HCT116 (cell line): ENCODE measurements around the gene PRPF19. TPM values are rescaled to one million over a fixed set of nuclear protein-coding genes. Genes with fewer than 3 reads are reported as not detected.

Experiments used
- ATAC-seq: fragments of 200-7000 bp; cut with Tn5 transposase; 2 replicates; pipeline ENCODE4 v1.9.1; 2020; ENCODE audit warnings: mild to moderate bottlenecking, moderate library complexity
- BruUV-seq: library from RNA; stranded (reverse); fragments of 400-500 nt; replicated peaks from 2 replicates; lab custom pipeline; 2021; lab: Mats Ljungman, UMichigan
- CTCF ChIA-PET: fragments of 300-600 bp; sonication (Branson Sonifier 250); formaldehyde crosslinking; loops from one replicate; lab custom pipeline; 2021; ENCODE audit warnings: antibody characterized with exemption; lab: Charles Lee
- POLR2A ChIA-PET: fragments of 300-600, 350-600 bp; sonication (Branson Sonifier 250); formaldehyde crosslinking; loops from one replicate; lab custom pipeline; 2021; ENCODE audit warnings: antibody characterized with exemption; lab: Charles Lee
- RAD21 ChIA-PET, 2 experiments: fragments of 300-600 bp; sonication (Branson Sonifier 250); formaldehyde crosslinking; loops; one replicate each; lab custom pipeline; 2023; ENCODE audit warnings: low total read pairs in 2 of 2; ENCODE audit not compliant: uncharacterized antibody in 2 of 2, unreplicated experiment in 2 of 2, low non-redundant PET in 1 of 2; lab: Charles Lee
- DNase-seq: peaks from one replicate; pipeline ENCODE4 v3.0.0-alpha.2; 2010; ENCODE audit warnings: low read depth, low spot score
- H2AFZ ChIP-seq: fragments of 200-600 bp; shearing (Covaris generic), sonication (generic); 2 replicates; pipeline ENCODE4 v1.6.1; 2017; ENCODE audit warnings: low read depth, mixed run types, mixed read lengths, antibody characterized with exemption, low read length; ENCODE audit not compliant: poor library complexity, severe bottlenecking
- H3K27ac ChIP-seq: 2 replicates; pipeline ENCODE4 v1.5.1; 2012; ENCODE audit warnings: low read depth, low read length
- H3K27me3 ChIP-seq: fragments of 200-600 bp; sonication (generic); 2 replicates; pipeline ENCODE4 v1.6.1; 2016; ENCODE audit warnings: mixed run types, low read length, mixed read lengths; ENCODE audit not compliant: insufficient read depth
- H3K36me3 ChIP-seq, 2 experiments: fragments of 200-500 bp in 1 of 2; fragments of 200-600 bp in 1 of 2; sonication (Bioruptor generic) in 1 of 2; sonication (generic) in 1 of 2; 2 replicates each; pipeline versions ENCODE4 v1.5.1 to v1.6.1; 2014 to 2016; ENCODE audit warnings: low read length in 2 of 2, inconsistent platforms in 1 of 2, mixed read lengths in 1 of 2, mixed run types in 1 of 2; ENCODE audit not compliant: insufficient read depth in 2 of 2, control insufficient read depth in 1 of 2
- H3K4me1 ChIP-seq, 2 experiments: fragments of 200-600 bp in 1 of 2; sonication (generic) in 1 of 2; 2 replicates each; pipeline versions ENCODE4 v1.5.1 to v1.6.1; 2012 to 2017; ENCODE audit warnings: low read length in 2 of 2, inconsistent platforms in 1 of 2, mild to moderate bottlenecking in 1 of 2, mixed read lengths in 1 of 2, mixed run types in 1 of 2, moderate library complexity in 1 of 2; ENCODE audit not compliant: insufficient read depth in 2 of 2, control insufficient read depth in 1 of 2
- H3K4me2 ChIP-seq: fragments of 200-600 bp; sonication (generic); 2 replicates; pipeline ENCODE4 v1.6.1; 2017; ENCODE audit warnings: mixed run types, low read length, mixed read lengths
- H3K4me3 ChIP-seq, 2 experiments: fragments of 200-600 bp in 1 of 2; sonication (generic) in 1 of 2; replicated peaks in 1 of 2; 2 replicates each; pipeline ENCODE4 v1.5.1; 2011 to 2016; ENCODE audit warnings: low read length in 2 of 2, control low read depth in 1 of 2, low read depth in 1 of 2, mild to moderate bottlenecking in 1 of 2, mixed read lengths in 1 of 2, mixed run types in 1 of 2
- H3K79me2 ChIP-seq: fragments of 200-600 bp; sonication (generic); 2 replicates; pipeline ENCODE4 v1.6.1; 2017; ENCODE audit warnings: mild to moderate bottlenecking, mixed run types, low read length, moderate library complexity, mixed read lengths; ENCODE audit not compliant: insufficient read depth
- H3K9ac ChIP-seq: fragments of 200-600 bp; sonication (generic); 2 replicates; pipeline ENCODE4 v1.6.1; 2016; ENCODE audit warnings: low read length, mixed read lengths
- H3K9me2 ChIP-seq: fragments of 200-600 bp; sonication (generic), shearing (Covaris generic); 2 replicates; pipeline ENCODE4 v1.6.1; 2017; ENCODE audit warnings: mixed run types, mild to moderate bottlenecking, moderate library complexity; ENCODE audit not compliant: insufficient read depth
- H3K9me3 ChIP-seq, 2 experiments: fragments of 200-500 bp in 1 of 2; fragments of 200-600 bp in 1 of 2; sonication (Bioruptor generic) in 1 of 2; sonication (generic) in 1 of 2; 2 replicates each; pipeline ENCODE4 v1.6.1; 2014 to 2017; ENCODE audit warnings: low read length in 2 of 2, mixed read lengths in 2 of 2, inconsistent platforms in 1 of 2, low read depth in 1 of 2, mild to moderate bottlenecking in 1 of 2, mixed run types in 1 of 2, moderate library complexity in 1 of 2; ENCODE audit not compliant: control insufficient read depth in 1 of 2, insufficient read depth in 1 of 2
- H4K20me1 ChIP-seq: fragments of 200-600 bp; sonication (generic), shearing (Covaris generic); 2 replicates; pipeline ENCODE4 v1.6.1; 2017; ENCODE audit warnings: mixed run types, mild to moderate bottlenecking, moderate library complexity; ENCODE audit not compliant: insufficient read depth
- CBX3 ChIP-seq: IDR thresholded peaks from 2 replicates; pipeline ENCODE4 v1.6.1; 2012; ENCODE audit warnings: low read depth
- CEBPB ChIP-seq: IDR thresholded peaks from 2 replicates; pipeline ENCODE4 v1.6.1; 2012; ENCODE audit warnings: low read depth
- EGR1 ChIP-seq: IDR thresholded peaks from 2 replicates; pipeline ENCODE4 v1.6.1; 2012; ENCODE audit warnings: low read depth
- ELF1 ChIP-seq: IDR thresholded peaks from 2 replicates; pipeline ENCODE4 v1.6.1; 2012; ENCODE audit warnings: low read depth, borderline replicate concordance
- EZH2 ChIP-seq: fragments of 200-600 bp; sonication (generic); IDR thresholded peaks from 2 replicates; pipeline ENCODE4 v1.6.1; 2017; ENCODE audit warnings: antibody characterized with exemption, mixed run types
- EZH2phosphoT487 ChIP-seq: fragments of 200-600 bp; IDR thresholded peaks from 2 replicates; pipeline ENCODE4 v1.6.1; 2018; ENCODE audit warnings: antibody characterized with exemption, borderline replicate concordance
- JUND ChIP-seq: IDR thresholded peaks from 2 replicates; pipeline ENCODE4 v1.6.1; 2012
- MAX ChIP-seq: IDR thresholded peaks from 2 replicates; pipeline ENCODE4 v1.6.1; 2012
- POLR2A ChIP-seq: IDR thresholded peaks from 2 replicates; pipeline ENCODE4 v1.7.0; 2011; ENCODE audit warnings: borderline replicate concordance; ENCODE audit not compliant: insufficient read depth, insufficient read length; ENCODE audit errors: extremely low read depth
- RAD21 ChIP-seq: IDR thresholded peaks from 2 replicates; pipeline ENCODE4 v1.6.1; 2012; ENCODE audit warnings: low read depth, mild to moderate bottlenecking
- REST ChIP-seq: IDR thresholded peaks from 2 replicates; pipeline ENCODE4 v1.6.1; 2012; ENCODE audit warnings: low read depth
- SIN3A ChIP-seq: IDR thresholded peaks from 2 replicates; pipeline ENCODE4 v1.6.1; 2012; ENCODE audit warnings: low read depth
- YY1 ChIP-seq: IDR thresholded peaks from 2 replicates; pipeline ENCODE4 v1.6.1; 2011; ENCODE audit warnings: low read length, low read depth, moderate library complexity, mild to moderate bottlenecking; ENCODE audit not compliant: insufficient replicate concordance; ENCODE audit errors: extremely low read depth
- ZNF274 ChIP-seq: fragments of 200-500 bp; sonication (Bioruptor generic); IDR thresholded peaks from 2 replicates; pipeline ENCODE4 v1.6.1; 2014; ENCODE audit warnings: mild to moderate bottlenecking, low read depth, low read length, inconsistent platforms
- intact Hi-C: fragments of 100-400 bp; cut with micrococcal nuclease; formaldehyde crosslinking; loops from 2 replicates; pipeline ENCODE4 v1.10.0; 2022
- total RNA-seq: library from RNA; stranded (reverse); gene quantifications from one replicate; pipeline ENCODE4 v1.2.1, GENCODE V29; 2021; ENCODE audit not compliant: unreplicated experiment
- TF ChIP-seq, protein P1 (sequence below): IDR thresholded peaks from 2 replicates; pipeline ENCODE4 v1.6.1; 2011; ENCODE audit warnings: mild to moderate bottlenecking, low read length, moderate library complexity; ENCODE audit not compliant: insufficient replicate concordance; ENCODE audit errors: extremely low read depth
- TF ChIP-seq, protein P2 (sequence below): IDR thresholded peaks from 2 replicates; pipeline ENCODE4 v1.6.1; 2012

Gene PRPF19
- total RNA-seq, 1 experiment from 2014 or later = 156 TPM

- TF ChIP-seq, protein P1, sequence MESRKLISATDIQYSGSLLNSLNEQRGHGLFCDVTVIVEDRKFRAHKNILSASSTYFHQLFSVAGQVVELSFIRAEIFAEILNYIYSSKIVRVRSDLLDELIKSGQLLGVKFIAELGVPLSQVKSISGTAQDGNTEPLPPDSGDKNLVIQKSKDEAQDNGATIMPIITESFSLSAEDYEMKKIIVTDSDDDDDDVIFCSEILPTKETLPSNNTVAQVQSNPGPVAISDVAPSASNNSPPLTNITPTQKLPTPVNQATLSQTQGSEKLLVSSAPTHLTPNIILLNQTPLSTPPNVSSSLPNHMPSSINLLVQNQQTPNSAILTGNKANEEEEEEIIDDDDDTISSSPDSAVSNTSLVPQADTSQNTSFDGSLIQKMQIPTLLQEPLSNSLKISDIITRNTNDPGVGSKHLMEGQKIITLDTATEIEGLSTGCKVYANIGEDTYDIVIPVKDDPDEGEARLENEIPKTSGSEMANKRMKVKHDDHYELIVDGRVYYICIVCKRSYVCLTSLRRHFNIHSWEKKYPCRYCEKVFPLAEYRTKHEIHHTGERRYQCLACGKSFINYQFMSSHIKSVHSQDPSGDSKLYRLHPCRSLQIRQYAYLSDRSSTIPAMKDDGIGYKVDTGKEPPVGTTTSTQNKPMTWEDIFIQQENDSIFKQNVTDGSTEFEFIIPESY = no peak
- TF ChIP-seq JUND = no peak
Measured at GRCh38 chr11:60890696-60891095, 15.7 kb downstream of the PRPF19 start (continued).

DNA sequence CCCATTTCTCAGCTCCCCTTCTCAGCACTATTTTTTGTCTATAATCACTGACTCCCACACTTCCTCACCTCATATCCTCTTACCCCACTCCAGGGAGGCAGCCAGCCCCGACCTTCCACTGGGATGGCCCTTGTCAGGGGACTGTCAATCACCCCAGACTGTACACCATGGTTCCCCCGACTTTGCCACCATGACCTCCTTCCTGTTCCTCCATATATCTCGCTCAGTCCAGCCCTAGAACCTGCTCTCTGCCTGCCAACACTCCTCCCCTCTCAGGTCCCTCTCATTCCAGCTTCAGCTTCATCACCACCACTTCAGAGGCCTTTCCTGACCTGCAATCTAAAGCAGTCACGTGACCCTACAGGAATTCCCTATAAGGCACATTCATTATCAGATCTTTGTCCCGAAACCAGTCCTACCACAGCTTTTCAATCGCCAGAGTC, 16.5 kb downstream of the PRPF19 start:
- no peak overlapping the region for H3K4me3 ChIP-seq
- DNase-seq (no peak), ATAC-seq (no peak)
- POLR2A ChIA-PET = no interaction called here
- CTCF ChIA-PET = interaction anchor here (0.8 to 1.9 kb wide), 2 partner anchors 9 to 58 kb away, joined by 3 to 10 read pairs; no protein-coding TSS in a partner anchor
- H3K4me2 ChIP-seq = no peak overlapping the region
- peaks cover 11 to 12% of the 10 kb centered on the region in 2 experiments; a peak in 3 of 4 replicates for H3K36me3 ChIP-seq
- H3K27me3 ChIP-seq = no peaks in the 10 kb centered on the region
- no peaks in the 10 kb centered on the region for H4K20me1 ChIP-seq
- no peak overlapping the region for H3K9ac ChIP-seq
- no peak overlapping the region for H2AFZ ChIP-seq
- no peaks in the 10 kb centered on the region for H3K4me1 ChIP-seq
- H3K79me2 ChIP-seq = no peaks in the 10 kb centered on the region
- no peak overlapping the region for H3K27ac ChIP-seq
- RAD21 ChIA-PET = no interaction called here
- intact Hi-C loops = loop anchor here (5.0 kb wide), 1 partner anchor 188 kb away; no protein-coding TSS in a partner anchor
- no peaks in the 10 kb centered on the region for H3K9me3 ChIP-seq
- BruUV-seq = no TSS peak
- no peak for TF ChIP-seq POLR2A
- TF ChIP-seq, protein P2, sequence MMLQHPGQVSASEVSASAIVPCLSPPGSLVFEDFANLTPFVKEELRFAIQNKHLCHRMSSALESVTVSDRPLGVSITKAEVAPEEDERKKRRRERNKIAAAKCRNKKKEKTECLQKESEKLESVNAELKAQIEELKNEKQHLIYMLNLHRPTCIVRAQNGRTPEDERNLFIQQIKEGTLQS = no peak
- TF ChIP-seq CEBPB = no peak
- no peak for TF ChIP-seq JUND
- no peak for TF ChIP-seq CBX3
- TF ChIP-seq, protein P1 = no peak
- no peak for TF ChIP-seq ZNF274
- no peak for TF ChIP-seq MAX
- no peak for TF ChIP-seq SIN3A
- no peak for TF ChIP-seq YY1
- TF ChIP-seq RAD21 = no peak
- no peak for TF ChIP-seq ELF1
- TF ChIP-seq REST = no peak
- no peak for TF ChIP-seq EGR1
- TF ChIP-seq EZH2phosphoT487 = no peak
- TF ChIP-seq EZH2 = no peak
- TF ChIP-seq, all 23 proteins: peak for 0
- no peaks in the 10 kb centered on the region for H3K9me2 ChIP-seq
